Limb (tissue), 2 donors: ENCODE data around the gene ALG13.
"Not testable (repeated sequence)": the region's sequence is repeated elsewhere in the genome, so short reads cannot be mapped to it uniquely, and the experiment has no call there.

ENCODE experiments used
- DNase-seq, 2 donors: peaks; one replicate each; pipeline ENCODE4 v3.0.0-alpha.2; 2016; ENCODE audit errors: extremely low spot score in 2 of 2

ALG13 gene

DNA sequence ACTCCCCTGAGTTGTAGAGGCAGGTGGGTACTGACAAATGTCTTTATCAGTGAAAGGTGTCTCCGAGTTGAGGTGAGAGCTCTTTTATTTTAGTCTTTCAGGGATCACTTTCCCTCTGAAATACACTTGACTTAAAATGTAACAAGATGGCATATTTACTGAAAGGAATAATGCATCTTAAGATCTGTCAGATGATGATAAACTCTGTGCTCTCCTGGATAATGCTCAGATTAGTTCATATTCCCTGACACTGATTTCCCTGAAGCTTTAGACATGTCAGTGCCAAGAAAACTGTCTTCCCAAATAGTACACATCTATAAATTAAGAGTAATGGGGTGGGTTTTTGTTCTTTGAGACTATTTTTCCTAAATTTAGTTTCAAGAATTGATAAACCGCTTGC lies 75.5 kb downstream of the ALG13 start:
- no peak for DNase-seq

DNA sequence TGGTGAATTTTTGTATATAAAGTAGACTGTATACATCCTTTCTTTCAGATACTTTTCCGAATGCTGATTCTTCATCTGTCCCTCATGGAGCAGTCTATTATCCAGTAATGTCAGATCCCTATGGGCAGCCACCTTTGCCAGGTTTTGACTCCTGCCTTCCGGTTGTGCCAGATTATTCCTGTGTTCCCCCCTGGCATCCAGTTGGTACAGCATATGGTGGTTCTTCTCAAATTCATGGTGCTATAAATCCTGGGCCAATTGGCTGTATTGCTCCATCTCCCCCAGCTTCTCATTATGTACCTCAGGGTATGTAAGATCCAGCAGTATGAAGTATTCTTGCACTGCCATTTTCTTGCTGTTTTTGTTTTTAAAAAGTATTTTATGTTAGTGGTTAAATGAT lies 78.7 kb downstream of the ALG13 start:
- DNase-seq, result no peak

DNA sequence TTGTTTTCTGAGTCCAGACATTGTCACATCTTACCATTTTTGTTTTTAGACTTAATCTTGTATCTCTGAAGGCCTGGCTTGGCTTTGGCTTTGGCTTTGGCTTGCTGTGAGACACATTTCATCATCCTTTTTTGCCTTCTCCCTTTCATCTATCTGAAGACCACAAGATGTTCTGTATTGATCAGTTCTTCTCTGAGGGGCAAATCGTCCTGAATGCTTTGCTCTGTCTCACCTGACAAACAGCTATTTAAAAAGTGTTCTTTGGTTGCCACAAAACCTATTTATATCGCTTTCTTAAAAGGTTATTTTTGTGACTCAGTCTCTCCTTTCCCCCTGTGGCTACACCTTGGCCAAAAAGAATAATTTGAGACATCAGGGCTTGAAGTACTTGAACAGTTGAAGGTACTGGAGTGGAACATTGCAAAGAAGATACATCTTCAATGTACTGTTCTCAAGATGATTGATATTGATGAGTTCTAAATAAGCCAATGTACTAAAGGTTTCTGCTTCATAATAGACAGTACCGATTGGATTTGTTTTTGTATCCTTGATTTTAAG lies 80.7 kb downstream of the ALG13 start:
- DNase-seq, result no peak

DNA sequence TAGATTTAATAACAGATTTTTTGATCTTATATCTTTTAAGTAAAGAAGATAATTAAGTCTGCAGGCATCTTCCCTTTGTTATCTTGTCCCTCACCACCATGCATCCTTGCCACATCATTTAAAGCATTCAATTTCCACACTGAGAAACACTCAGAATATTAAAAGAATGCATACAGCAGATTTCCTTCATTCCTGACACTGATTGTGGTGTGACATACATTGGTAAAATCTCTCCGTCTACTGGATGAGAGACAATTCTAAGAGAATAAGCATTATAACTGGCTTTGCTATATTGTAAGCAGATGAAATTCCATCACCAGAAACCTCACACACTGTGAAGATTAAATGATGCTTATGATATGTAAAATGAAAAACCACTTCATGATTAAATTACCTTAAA lies 97.6 kb downstream of the ALG13 start:
- no peak for DNase-seq

DNA sequence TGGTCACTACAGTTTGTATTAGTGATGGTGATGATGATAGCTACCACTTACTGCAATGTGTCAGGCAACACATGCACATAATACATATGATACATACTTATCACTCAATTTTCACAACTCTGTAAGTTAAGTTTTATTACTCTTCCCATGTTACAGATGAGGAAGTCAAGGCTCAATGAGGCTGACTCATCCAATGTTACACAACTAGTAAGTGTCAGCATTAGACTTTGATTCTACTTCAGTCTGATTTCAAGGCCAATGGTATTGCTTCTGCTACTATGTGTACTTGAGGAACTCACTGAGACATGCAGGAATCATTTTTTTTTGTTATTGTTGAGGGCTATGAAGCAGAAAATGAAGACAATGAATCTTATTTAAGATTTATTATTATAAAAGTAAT lies 98.6 kb downstream of the ALG13 start:
- no peak for DNase-seq

DNA sequence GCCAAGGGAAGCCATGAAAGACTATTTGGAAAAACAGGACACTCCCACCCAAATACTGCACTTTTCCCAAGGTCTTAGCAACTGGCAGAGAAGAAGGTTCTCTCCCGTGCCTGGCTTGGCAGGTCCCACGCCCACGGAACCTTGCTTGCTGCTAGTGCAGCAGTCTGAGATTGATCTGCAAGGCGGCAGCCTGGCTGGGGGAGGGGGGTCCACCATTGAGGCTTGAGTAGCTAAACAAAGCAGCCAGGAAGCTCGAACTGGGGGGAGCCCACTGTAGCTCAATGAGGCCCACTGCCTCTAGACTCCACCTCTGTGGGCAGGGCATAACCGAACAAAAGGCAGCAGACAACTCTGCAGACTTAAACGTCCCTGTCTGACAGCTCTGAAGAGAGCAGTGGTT lies 103.7 kb downstream of the ALG13 start:
- no peak for DNase-seq

DNA sequence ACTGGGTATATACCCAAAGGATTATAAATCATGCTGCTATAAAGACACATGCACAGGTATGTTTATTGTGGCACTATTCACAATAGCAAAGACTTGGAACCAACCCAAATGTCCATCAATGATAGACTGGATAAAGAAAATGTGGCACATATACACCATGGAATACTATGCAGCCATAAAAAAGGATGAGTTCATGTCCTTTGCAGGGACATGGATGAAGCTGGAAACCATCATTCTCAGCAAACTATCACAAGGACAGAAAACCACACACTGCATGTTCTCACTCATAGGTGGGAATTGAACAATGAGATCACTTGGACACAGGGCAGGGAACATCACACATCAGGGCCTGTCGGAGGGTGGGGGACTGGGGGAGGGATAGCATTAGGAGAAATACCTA lies 109.1 kb downstream of the ALG13 start:
- DNase-seq, result not testable (repeated sequence)
